ENCODE data around the gene GPC5.
A peak's percentile ranks its signal among the peaks of the same experiment; 100 is the strongest.

Gene GPC5

GRCh38 chr13:91721413-91721812 is 323.0 kb downstream of the GPC5 start:
- DNase-seq (ENCODE audit: low read depth) = no peak

- peak; percentile 6 for DNase-seq (ENCODE audit: low read depth)
These were observed 324.0 kb downstream of the GPC5 start for GRCh38 chr13:91722267-91722884.

GRCh38 chr13:91724591-91724990 is 326.2 kb downstream of the GPC5 start:
- DNase-seq (ENCODE audit: low read depth) = no peak

GRCh38 chr13:91725646-91726045 is 327.2 kb downstream of the GPC5 start:
- no peak for DNase-seq (ENCODE audit: low read depth)

- DNase-seq (ENCODE audit: low read depth) = no peak
These were observed 328.2 kb downstream of the GPC5 start for GRCh38 chr13:91726671-91727070.

GRCh38 chr13:91729859-91730258 is 331.4 kb downstream of the GPC5 start:
- DNase-seq (ENCODE audit: low read depth) = no peak

GRCh38 chr13:91739751-91740150 is 341.3 kb downstream of the GPC5 start:
- no peak for DNase-seq (ENCODE audit: low read depth)

- no peak for DNase-seq (ENCODE audit: low read depth)
These were observed 342.3 kb downstream of the GPC5 start for GRCh38 chr13:91740756-91741155.

- no peak for DNase-seq (ENCODE audit: low read depth)
These were observed 343.5 kb downstream of the GPC5 start for GRCh38 chr13:91741925-91742324.

- no peak for DNase-seq (ENCODE audit: low read depth)
These were observed 345.9 kb downstream of the GPC5 start for GRCh38 chr13:91744284-91744683.

GRCh38 chr13:91745967-91746366 is 347.5 kb downstream of the GPC5 start:
- DNase-seq (ENCODE audit: low read depth) = no peak

- DNase-seq (ENCODE audit: low read depth) = no peak
These were observed 348.8 kb downstream of the GPC5 start for GRCh38 chr13:91747186-91747585.

- no peak for DNase-seq (ENCODE audit: low read depth)
These were observed 350.1 kb downstream of the GPC5 start for GRCh38 chr13:91748416-91749089.

- no peak for DNase-seq (ENCODE audit: low read depth)
These were observed 360.3 kb downstream of the GPC5 start for GRCh38 chr13:91758724-91759123.

- DNase-seq (ENCODE audit: low read depth) = no peak
These were observed 364.5 kb downstream of the GPC5 start for GRCh38 chr13:91762957-91763356.

GRCh38 chr13:91764527-91764926 is 366.1 kb downstream of the GPC5 start:
- DNase-seq (ENCODE audit: low read depth) = no peak

GRCh38 chr13:91767651-91768050 is 369.2 kb downstream of the GPC5 start:
- no peak for DNase-seq (ENCODE audit: low read depth)

- no peak for DNase-seq (ENCODE audit: low read depth)
These were observed 370.3 kb downstream of the GPC5 start for GRCh38 chr13:91768746-91769145.

- no peak for DNase-seq (ENCODE audit: low read depth)
These were observed 372.8 kb downstream of the GPC5 start for GRCh38 chr13:91771229-91771628.

GRCh38 chr13:91773591-91774227 is 375.3 kb downstream of the GPC5 start:
- no peak for DNase-seq (ENCODE audit: low read depth)

GRCh38 chr13:91774397-91774796 is 376.0 kb downstream of the GPC5 start:
- DNase-seq (ENCODE audit: low read depth) = no peak

- DNase-seq (ENCODE audit: low read depth) = no peak
These were observed 378.3 kb downstream of the GPC5 start for GRCh38 chr13:91776611-91777193.

- DNase-seq (ENCODE audit: low read depth) = no peak
These were observed 379.7 kb downstream of the GPC5 start for GRCh38 chr13:91778123-91778522.

Measured in HS-5 (cell line).